ENCODE results near the gene HDAC10.

Gene HDAC10

DNA sequence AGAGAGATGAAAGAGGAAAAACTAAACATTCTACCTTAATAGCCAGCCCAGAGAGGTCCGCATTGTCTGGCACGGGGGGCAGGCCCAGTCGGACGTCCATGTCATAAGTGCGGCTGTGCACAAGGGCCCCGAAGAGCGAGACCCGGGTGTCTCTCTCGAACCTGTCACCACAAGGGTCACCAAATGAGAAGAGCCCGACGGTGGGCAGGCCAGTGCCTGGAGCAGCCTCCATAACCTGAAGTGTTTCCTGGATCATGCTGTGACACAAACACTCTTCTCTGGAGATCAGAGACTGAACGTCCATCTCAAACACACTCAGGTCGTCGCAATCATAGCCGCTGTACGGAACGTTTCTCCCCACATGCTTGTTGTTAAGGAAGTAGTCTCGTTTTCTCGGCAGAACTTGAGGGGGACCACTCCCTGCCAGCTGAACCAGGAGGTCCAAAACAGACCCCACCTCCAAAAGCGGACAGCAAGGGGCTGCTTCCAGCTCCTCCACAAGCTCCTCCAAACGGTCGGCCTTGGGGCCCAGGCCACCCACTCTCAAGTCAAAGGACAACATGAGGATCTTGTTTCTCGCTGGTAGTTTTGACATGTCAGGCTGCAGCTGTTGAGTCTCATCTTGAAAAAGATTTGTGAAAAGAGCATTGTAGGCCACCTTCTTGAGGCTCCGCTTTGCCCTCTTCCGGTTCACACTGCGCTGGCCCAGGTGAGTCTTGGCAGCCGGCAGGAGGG, 7.2 kb downstream of the HDAC10 start:
- no peaks in the 10 kb centered on the region for H3K9me3 ChIP-seq (ENCODE audit: insufficient read depth, low read length)
- TF ChIP-seq EZH2phosphoT487 (IDR thresholded peaks at IDR 0.05; ENCODE audit: low read depth), result no peak
- TF ChIP-seq, protein P1, sequence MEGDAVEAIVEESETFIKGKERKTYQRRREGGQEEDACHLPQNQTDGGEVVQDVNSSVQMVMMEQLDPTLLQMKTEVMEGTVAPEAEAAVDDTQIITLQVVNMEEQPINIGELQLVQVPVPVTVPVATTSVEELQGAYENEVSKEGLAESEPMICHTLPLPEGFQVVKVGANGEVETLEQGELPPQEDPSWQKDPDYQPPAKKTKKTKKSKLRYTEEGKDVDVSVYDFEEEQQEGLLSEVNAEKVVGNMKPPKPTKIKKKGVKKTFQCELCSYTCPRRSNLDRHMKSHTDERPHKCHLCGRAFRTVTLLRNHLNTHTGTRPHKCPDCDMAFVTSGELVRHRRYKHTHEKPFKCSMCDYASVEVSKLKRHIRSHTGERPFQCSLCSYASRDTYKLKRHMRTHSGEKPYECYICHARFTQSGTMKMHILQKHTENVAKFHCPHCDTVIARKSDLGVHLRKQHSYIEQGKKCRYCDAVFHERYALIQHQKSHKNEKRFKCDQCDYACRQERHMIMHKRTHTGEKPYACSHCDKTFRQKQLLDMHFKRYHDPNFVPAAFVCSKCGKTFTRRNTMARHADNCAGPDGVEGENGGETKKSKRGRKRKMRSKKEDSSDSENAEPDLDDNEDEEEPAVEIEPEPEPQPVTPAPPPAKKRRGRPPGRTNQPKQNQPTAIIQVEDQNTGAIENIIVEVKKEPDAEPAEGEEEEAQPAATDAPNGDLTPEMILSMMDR (IDR thresholded peaks at IDR 0.05; ENCODE audit: low read depth, low read length), result no peak
- peak overlapping the region; percentile 91 for H3K4me3 ChIP-seq (ENCODE audit: low read length)
- peaks cover 15% of the 10 kb centered on the region for H3K4me1 ChIP-seq (ENCODE audit: low read length)
- H3K27ac ChIP-seq (ENCODE audit: low read length), result peak overlapping the region; percentile 66
- peak overlapping the region; percentile 99 for H3K4me2 ChIP-seq (ENCODE audit: low read length)
- H3K36me3 ChIP-seq (replicated peaks; ENCODE audit: low read depth, low read length), result peaks cover 3% of the 10 kb centered on the region
- H3K27me3 ChIP-seq (ENCODE audit: low read depth, low read length), result no peaks in the 10 kb centered on the region
- peaks cover 59% of the 10 kb centered on the region for H3K79me2 ChIP-seq (ENCODE audit: low read length)
- no peak overlapping the region for H2AFZ ChIP-seq (ENCODE audit: low read depth, low read length)
- peak overlapping the region; percentile 82 for H3K9ac ChIP-seq (ENCODE audit: low read length)
- H4K20me1 ChIP-seq (ENCODE audit: insufficient read depth, low read length), result no peaks in the 10 kb centered on the region

DNA sequence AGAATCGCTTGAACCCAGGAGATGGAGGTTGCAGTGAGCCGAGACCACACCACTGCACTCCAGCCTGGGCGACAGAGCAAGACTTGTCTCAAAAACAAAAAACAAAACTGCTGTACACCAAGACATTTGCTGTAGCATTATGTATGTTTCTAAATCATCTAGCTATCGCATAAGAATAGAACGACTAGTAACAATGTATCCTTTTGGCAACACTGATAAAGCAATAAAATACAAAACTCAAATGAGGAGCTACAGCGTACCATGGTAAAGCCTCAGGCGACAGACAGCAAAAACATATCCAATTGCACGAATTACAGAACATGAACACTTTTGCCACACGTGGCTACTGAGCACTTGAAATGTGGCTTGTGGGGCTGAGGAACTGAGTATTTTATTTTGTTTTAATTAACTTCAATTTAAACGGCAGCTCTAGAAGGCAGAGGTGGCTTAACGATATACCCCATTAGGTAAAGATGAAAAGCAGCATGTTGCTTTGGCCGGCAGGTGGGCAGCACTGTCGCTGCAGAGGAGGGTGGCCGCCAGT, 8.6 kb downstream of the HDAC10 start:
- Histone ChIP-seq H3K4me1 (ENCODE audit: low read length) (peaks cover 10% of the 10 kb centered on the region), H4K20me1 (ENCODE audit: insufficient read depth, low read length) (no peaks in the 10 kb centered on the region), H3K27ac (ENCODE audit: low read length) (no peak overlapping the region), H3K79me2 (ENCODE audit: low read length) (peaks cover 59% of the 10 kb centered on the region), H2AFZ (ENCODE audit: low read depth, low read length) (no peak overlapping the region), H3K9me3 (ENCODE audit: insufficient read depth, low read length) (no peaks in the 10 kb centered on the region), H3K4me2 (ENCODE audit: low read length) (peak overlapping the region; percentile 51), H3K4me3 (ENCODE audit: low read length) (peak overlapping the region; percentile 29), H3K36me3 (replicated peaks; ENCODE audit: low read depth, low read length) (peaks cover 3% of the 10 kb centered on the region), H3K9ac (ENCODE audit: low read length) (no peak overlapping the region), H3K27me3 (ENCODE audit: low read depth, low read length) (no peaks in the 10 kb centered on the region)
- TF ChIP-seq EZH2phosphoT487 (IDR thresholded peaks at IDR 0.05; ENCODE audit: low read depth), result no peak
- TF ChIP-seq, protein P1 (IDR thresholded peaks at IDR 0.05; ENCODE audit: low read depth, low read length), result no peak

DNA sequence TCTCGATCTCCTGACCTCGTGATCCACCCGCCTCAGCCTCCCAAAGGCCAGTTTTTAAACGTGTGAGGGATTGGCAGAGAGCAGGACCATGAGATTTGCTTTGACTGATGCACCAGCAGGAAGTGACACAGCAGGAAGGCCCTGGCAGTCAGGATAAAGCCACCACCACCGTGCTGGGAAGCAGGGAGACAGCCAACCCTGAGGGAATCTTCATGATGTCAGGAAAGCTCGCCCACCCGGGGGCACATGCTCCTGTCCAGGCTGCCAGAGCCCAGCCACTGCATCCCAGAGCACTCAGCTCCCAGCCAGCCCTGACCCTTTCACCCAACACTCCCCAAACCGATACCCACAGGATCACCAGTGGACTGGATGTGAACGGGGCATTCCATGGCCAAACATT, 12.3 kb downstream of the HDAC10 start:
- Histone ChIP-seq H3K9me3 (ENCODE audit: insufficient read depth, low read length) (no peaks in the 10 kb centered on the region), H2AFZ (ENCODE audit: low read depth, low read length) (no peak overlapping the region), H3K4me3 (ENCODE audit: low read length) (no peak overlapping the region), H3K79me2 (ENCODE audit: low read length) (peaks cover 65% of the 10 kb centered on the region), H3K4me2 (ENCODE audit: low read length) (no peak overlapping the region), H3K27me3 (ENCODE audit: low read depth, low read length) (no peaks in the 10 kb centered on the region), H3K9ac (ENCODE audit: low read length) (no peak overlapping the region), H3K36me3 (replicated peaks; ENCODE audit: low read depth, low read length) (peaks cover 6% of the 10 kb centered on the region), H3K4me1 (ENCODE audit: low read length) (peaks cover 5% of the 10 kb centered on the region), H4K20me1 (ENCODE audit: insufficient read depth, low read length) (no peaks in the 10 kb centered on the region), H3K27ac (ENCODE audit: low read length) (no peak overlapping the region)
- no peak for TF ChIP-seq EZH2phosphoT487 (IDR thresholded peaks at IDR 0.05; ENCODE audit: low read depth)
- TF ChIP-seq, protein P1 (IDR thresholded peaks at IDR 0.05; ENCODE audit: low read depth, low read length), result no peak

- no peaks in the 10 kb centered on the region for H3K4me1 ChIP-seq (ENCODE audit: low read length)
- H3K36me3 ChIP-seq (replicated peaks; ENCODE audit: low read depth, low read length), result peaks cover 4% of the 10 kb centered on the region
Observed at GRCh38 chr22:50236731-50237409, 14.2 kb downstream of the HDAC10 start.

More at GRCh38 chr22:50236731-50237409, 14.2 kb downstream of the HDAC10 start:
- no peaks in the 10 kb centered on the region for H3K9me3 ChIP-seq (ENCODE audit: insufficient read depth, low read length)
- no peak overlapping the region for H3K9ac ChIP-seq (ENCODE audit: low read length)
- TF ChIP-seq, protein P1 (IDR thresholded peaks at IDR 0.05; ENCODE audit: low read depth, low read length), result peak; percentile 39
- TF ChIP-seq EZH2phosphoT487 (IDR thresholded peaks at IDR 0.05; ENCODE audit: low read depth), result no peak
- peaks cover 46% of the 10 kb centered on the region for H3K79me2 ChIP-seq (ENCODE audit: low read length)
- no peaks in the 10 kb centered on the region for H4K20me1 ChIP-seq (ENCODE audit: insufficient read depth, low read length)
- no peak overlapping the region for H3K4me3 ChIP-seq (ENCODE audit: low read length)
- no peak overlapping the region for H2AFZ ChIP-seq (ENCODE audit: low read depth, low read length)
- H3K27me3 ChIP-seq (ENCODE audit: low read depth, low read length), result no peaks in the 10 kb centered on the region
- H3K27ac ChIP-seq (ENCODE audit: low read length), result no peak overlapping the region
- no peak overlapping the region for H3K4me2 ChIP-seq (ENCODE audit: low read length)

All from OCI-LY3 (cell line).